Measurements from ENCODE around the gene PARD3. TPM values are rescaled to one million over a fixed set of nuclear protein-coding genes. Genes with fewer than 3 reads are reported as not detected.

The PARD3 gene
- total RNA-seq, 1 donor from 2014 or later, result 35.4 TPM

DNA sequence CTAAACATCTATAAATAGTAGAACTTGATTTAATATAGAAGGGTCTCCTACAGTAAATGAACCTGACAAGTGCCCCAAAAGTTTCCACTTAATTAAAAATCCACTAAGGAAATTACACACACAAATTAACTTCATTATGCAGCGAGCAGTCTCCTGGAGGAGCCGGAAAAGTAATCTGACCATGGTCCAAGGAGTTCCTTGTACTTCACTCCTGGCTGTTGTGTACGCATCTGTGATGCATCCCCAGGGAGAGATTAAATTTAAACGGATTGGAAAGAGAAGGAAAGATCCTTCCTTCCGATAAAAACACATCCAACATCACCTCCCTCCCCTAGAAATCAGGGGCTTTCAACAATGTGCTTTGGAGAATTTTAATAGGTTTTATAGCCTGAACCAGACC, 85.5 kb downstream of the PARD3 start:
- Histone ChIP-seq H3K9ac (ENCODE audit: low read length) (no peak overlapping the region), H3K9me3 (ENCODE audit: insufficient read depth, low read depth, low read length) (no peaks in the 10 kb centered on the region), H3K4me3 (ENCODE audit: insufficient read depth, low read depth, low read length) (no peak overlapping the region), H3K4me2 (ENCODE audit: low read length) (no peak overlapping the region), H3K4me1 (ENCODE audit: insufficient read depth, low read length) (peaks cover 22% of the 10 kb centered on the region), H3K27ac (ENCODE audit: low read depth, low read length) (no peak overlapping the region), H2AFZ (ENCODE audit: low read depth, low read length) (no peak overlapping the region), H3K36me3 (ENCODE audit: insufficient read depth, low read length) (no peaks in the 10 kb centered on the region), H3K27me3 (ENCODE audit: insufficient read depth, low read length) (no peaks in the 10 kb centered on the region), H4K20me1 (ENCODE audit: insufficient read depth, low read length) (peaks cover 31% of the 10 kb centered on the region), H3K79me2 (ENCODE audit: insufficient read depth, low read length) (peaks cover 24% of the 10 kb centered on the region)
- Mint-ChIP-seq H3K4me3 (ENCODE audit: unreplicated experiment) (no peak overlapping the region), H3K36me3 (ENCODE audit: low read depth, unreplicated experiment) (no peaks in the 10 kb centered on the region), H3K27ac (ENCODE audit: unreplicated experiment) (no peak overlapping the region), H3K4me1 (ENCODE audit: low read depth, unreplicated experiment) (peaks cover 27% of the 10 kb centered on the region), H3K27me3 (ENCODE audit: low read depth, unreplicated experiment) (no peaks in the 10 kb centered on the region), H3K9me3 (ENCODE audit: unreplicated experiment) (no peaks in the 10 kb centered on the region)
- no peak for TF ChIP-seq EZH2 (IDR thresholded peaks at IDR 0.05; ENCODE audit: insufficient read depth, low read length)
- TF ChIP-seq, protein P1, sequence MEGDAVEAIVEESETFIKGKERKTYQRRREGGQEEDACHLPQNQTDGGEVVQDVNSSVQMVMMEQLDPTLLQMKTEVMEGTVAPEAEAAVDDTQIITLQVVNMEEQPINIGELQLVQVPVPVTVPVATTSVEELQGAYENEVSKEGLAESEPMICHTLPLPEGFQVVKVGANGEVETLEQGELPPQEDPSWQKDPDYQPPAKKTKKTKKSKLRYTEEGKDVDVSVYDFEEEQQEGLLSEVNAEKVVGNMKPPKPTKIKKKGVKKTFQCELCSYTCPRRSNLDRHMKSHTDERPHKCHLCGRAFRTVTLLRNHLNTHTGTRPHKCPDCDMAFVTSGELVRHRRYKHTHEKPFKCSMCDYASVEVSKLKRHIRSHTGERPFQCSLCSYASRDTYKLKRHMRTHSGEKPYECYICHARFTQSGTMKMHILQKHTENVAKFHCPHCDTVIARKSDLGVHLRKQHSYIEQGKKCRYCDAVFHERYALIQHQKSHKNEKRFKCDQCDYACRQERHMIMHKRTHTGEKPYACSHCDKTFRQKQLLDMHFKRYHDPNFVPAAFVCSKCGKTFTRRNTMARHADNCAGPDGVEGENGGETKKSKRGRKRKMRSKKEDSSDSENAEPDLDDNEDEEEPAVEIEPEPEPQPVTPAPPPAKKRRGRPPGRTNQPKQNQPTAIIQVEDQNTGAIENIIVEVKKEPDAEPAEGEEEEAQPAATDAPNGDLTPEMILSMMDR (IDR thresholded peaks at IDR 0.05; ENCODE audit: insufficient read depth, low read depth, low read length), result no peak
- FAIRE-seq, result no peak
- DNase-seq (ENCODE audit: low read depth), result no peak

DNA sequence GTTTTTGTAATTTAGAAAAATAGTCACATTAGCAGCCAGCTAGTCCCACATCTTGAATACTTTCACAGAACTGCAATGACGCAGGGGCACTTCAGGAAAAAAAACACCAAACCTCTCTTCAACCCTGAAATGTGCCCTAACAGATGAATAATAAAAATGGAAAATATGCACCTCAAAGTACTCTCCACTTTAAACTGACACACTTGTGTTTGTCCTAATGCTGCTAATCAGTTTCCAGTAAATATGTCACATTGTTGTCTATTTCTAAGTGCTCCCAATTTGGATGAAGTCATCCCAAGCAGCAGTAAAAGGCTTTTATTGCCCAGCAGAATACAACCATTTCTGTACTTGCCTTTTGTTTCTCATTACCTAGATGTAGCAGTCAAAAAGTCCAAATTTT, 86.7 kb downstream of the PARD3 start:
- H3K79me2 ChIP-seq (ENCODE audit: insufficient read depth, low read length), result peaks cover 25% of the 10 kb centered on the region
- H2AFZ ChIP-seq (ENCODE audit: low read depth, low read length), result no peak overlapping the region
- TF ChIP-seq EZH2 (IDR thresholded peaks at IDR 0.05; ENCODE audit: insufficient read depth, low read length), result no peak
- TF ChIP-seq, protein P1 (IDR thresholded peaks at IDR 0.05; ENCODE audit: insufficient read depth, low read depth, low read length), result no peak
- Mint-ChIP-seq H3K4me3 (ENCODE audit: unreplicated experiment) (no peak overlapping the region), H3K27ac (ENCODE audit: unreplicated experiment) (no peak overlapping the region), H3K9me3 (ENCODE audit: unreplicated experiment) (no peaks in the 10 kb centered on the region), H3K36me3 (ENCODE audit: low read depth, unreplicated experiment) (no peaks in the 10 kb centered on the region), H3K4me1 (ENCODE audit: low read depth, unreplicated experiment) (peaks cover 39% of the 10 kb centered on the region), H3K27me3 (ENCODE audit: low read depth, unreplicated experiment) (no peaks in the 10 kb centered on the region)
- H3K9ac ChIP-seq (ENCODE audit: low read length), result no peak overlapping the region
- FAIRE-seq (no peak), DNase-seq (ENCODE audit: low read depth) (no peak)
- H3K4me2 ChIP-seq (ENCODE audit: low read length), result no peak overlapping the region
- H3K4me3 ChIP-seq (ENCODE audit: insufficient read depth, low read depth, low read length), result no peak overlapping the region
- H3K36me3 ChIP-seq (ENCODE audit: insufficient read depth, low read length), result no peaks in the 10 kb centered on the region
- peaks cover 20% of the 10 kb centered on the region for H3K4me1 ChIP-seq (ENCODE audit: insufficient read depth, low read length)
- no peaks in the 10 kb centered on the region for H3K27me3 ChIP-seq (ENCODE audit: insufficient read depth, low read length)
- H3K27ac ChIP-seq (ENCODE audit: low read depth, low read length), result no peak overlapping the region
- no peaks in the 10 kb centered on the region for H3K9me3 ChIP-seq (ENCODE audit: insufficient read depth, low read depth, low read length)
- peaks cover 43% of the 10 kb centered on the region for H4K20me1 ChIP-seq (ENCODE audit: insufficient read depth, low read length)

DNA sequence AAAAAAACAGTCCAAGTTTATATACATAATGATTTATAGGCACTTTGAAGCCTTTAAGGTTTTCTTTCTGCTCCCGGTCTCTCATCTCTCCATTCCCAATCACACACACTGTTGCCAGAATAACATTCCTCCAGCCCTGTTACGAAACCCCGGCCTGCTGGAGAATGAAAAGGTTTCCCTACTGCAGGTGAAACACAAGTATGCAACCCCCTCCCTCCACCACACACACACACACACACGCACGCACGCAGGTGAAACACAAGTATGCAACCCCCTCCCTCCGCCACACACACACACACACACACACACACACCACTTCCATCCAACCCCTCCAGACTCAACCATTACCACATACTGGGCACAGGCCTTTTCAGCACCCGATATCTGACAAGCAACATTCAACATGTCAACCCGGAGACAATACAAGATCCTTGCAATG, 87.5 kb downstream of the PARD3 start:
- H3K4me3 Mint-ChIP-seq (ENCODE audit: unreplicated experiment), result no peak overlapping the region
- FAIRE-seq (no peak), DNase-seq (ENCODE audit: low read depth) (peak; percentile 9)
- H3K27ac ChIP-seq (ENCODE audit: low read depth, low read length), result no peak overlapping the region
- no peak overlapping the region for H2AFZ ChIP-seq (ENCODE audit: low read depth, low read length)
- H3K27me3 ChIP-seq (ENCODE audit: insufficient read depth, low read length), result no peaks in the 10 kb centered on the region
- TF ChIP-seq EZH2 (IDR thresholded peaks at IDR 0.05; ENCODE audit: insufficient read depth, low read length), result no peak
- TF ChIP-seq, protein P1 (IDR thresholded peaks at IDR 0.05; ENCODE audit: insufficient read depth, low read depth, low read length), result no peak
- H3K79me2 ChIP-seq (ENCODE audit: insufficient read depth, low read length), result peaks cover 25% of the 10 kb centered on the region
- no peaks in the 10 kb centered on the region for H3K36me3 ChIP-seq (ENCODE audit: insufficient read depth, low read length)
- no peaks in the 10 kb centered on the region for H3K9me3 Mint-ChIP-seq (ENCODE audit: unreplicated experiment)
- no peaks in the 10 kb centered on the region for H3K36me3 Mint-ChIP-seq (ENCODE audit: low read depth, unreplicated experiment)
- no peak overlapping the region for H3K9ac ChIP-seq (ENCODE audit: low read length)
- H3K27me3 Mint-ChIP-seq (ENCODE audit: low read depth, unreplicated experiment), result no peaks in the 10 kb centered on the region
- no peaks in the 10 kb centered on the region for H3K9me3 ChIP-seq (ENCODE audit: insufficient read depth, low read depth, low read length)
- H3K4me3 ChIP-seq (ENCODE audit: insufficient read depth, low read depth, low read length), result no peak overlapping the region
- peaks cover 43% of the 10 kb centered on the region for H4K20me1 ChIP-seq (ENCODE audit: insufficient read depth, low read length)
- H3K4me1 ChIP-seq (ENCODE audit: insufficient read depth, low read length), result peaks cover 13% of the 10 kb centered on the region
- H3K4me2 ChIP-seq (ENCODE audit: low read length), result no peak overlapping the region
- H3K27ac Mint-ChIP-seq (ENCODE audit: unreplicated experiment), result no peak overlapping the region
- peaks cover 35% of the 10 kb centered on the region for H3K4me1 Mint-ChIP-seq (ENCODE audit: low read depth, unreplicated experiment)

Measured in astrocyte (in vitro differentiated cells and primary cell).